ENCODE results near the gene TBC1D22B. TPM values are rescaled to one million over a fixed set of nuclear protein-coding genes. Genes with fewer than 3 reads are reported as not detected.

TBC1D22B gene
- total and polyA plus RNA-seq, 9 of the 15 experiments (the other 6 are each of a cell fraction or from before 2014, with no cell fraction given), result 4.8 to 24.2 (median 13.5) TPM

DNA sequence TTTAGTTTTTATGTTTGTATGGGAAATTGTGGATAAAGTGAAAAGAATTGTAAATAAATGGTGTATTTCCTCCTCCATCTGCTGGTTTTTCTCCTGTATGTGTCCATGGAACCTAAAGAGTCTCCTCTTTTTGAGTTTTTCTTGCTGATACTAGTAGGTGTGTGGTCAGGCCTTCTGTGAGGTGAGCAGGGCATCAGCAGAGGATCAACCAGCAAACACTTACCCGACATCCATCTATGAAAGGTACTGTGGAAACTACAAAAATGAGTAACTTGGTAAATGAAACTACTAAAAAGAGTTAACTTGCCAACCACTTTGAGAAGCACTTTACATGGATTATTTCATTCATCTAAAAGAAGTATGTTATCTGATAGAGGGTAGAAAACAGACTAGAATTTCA, 75.3 kb downstream of the TBC1D22B start:
- TF ChIP-seq CREBBP (IDR thresholded peaks at IDR 0.05; ENCODE audit: low read depth, low read length) (no peak), ZBTB34 (CRISPR knock-in tag; IDR thresholded peaks at IDR 0.05) (no peak), ZFPM2 (CRISPR knock-in tag; IDR thresholded peaks at IDR 0.05) (no peak), SAP30 (IDR thresholded peaks at IDR 0.05; ENCODE audit: borderline replicate concordance, insufficient read depth, low read depth, low read length, poor library complexity, severe bottlenecking) (no peak), SOX6 (IDR thresholded peaks at IDR 0.05) (no peak), CHD2 (IDR thresholded peaks at IDR 0.05; ENCODE audit: low read depth, low read length) (no peak), FOS (IDR thresholded peaks at IDR 0.05; ENCODE audit: extremely low read depth, insufficient read length) (no peak), XRCC3 (IDR thresholded peaks at IDR 0.05) (no peak), ADNP (tag; IDR thresholded peaks at IDR 0.05) (no peak), ETS2 (tag; IDR thresholded peaks at IDR 0.05; ENCODE audit: borderline replicate concordance, poor library complexity, severe bottlenecking) (no peak), ZSCAN29 (IDR thresholded peaks at IDR 0.05) (no peak), ZNF696 (CRISPR knock-in tag; conservative IDR thresholded peaks at IDR 0.05) (no peak), E2F1 (CRISPR knock-in tag; IDR thresholded peaks at IDR 0.05) (no peak)
- TF ChIP-seq, protein P1, sequence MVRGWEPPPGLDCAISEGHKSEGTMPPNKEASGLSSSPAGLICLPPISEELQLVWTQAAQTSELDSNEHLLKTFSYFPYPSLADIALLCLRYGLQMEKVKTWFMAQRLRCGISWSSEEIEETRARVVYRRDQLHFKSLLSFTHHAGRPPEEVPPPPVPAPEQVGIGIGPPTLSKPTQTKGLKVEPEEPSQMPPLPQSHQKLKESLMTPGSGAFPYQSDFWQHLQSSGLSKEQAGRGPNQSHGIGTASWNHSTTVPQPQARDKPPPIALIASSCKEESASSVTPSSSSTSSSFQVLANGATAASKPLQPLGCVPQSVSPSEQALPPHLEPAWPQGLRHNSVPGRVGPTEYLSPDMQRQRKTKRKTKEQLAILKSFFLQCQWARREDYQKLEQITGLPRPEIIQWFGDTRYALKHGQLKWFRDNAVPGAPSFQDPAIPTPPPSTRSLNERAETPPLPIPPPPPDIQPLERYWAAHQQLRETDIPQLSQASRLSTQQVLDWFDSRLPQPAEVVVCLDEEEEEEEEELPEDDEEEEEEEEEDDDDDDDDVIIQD (CRISPR knock-in tag; IDR thresholded peaks at IDR 0.05), result no peak
- TF ChIP-seq, protein P2, sequence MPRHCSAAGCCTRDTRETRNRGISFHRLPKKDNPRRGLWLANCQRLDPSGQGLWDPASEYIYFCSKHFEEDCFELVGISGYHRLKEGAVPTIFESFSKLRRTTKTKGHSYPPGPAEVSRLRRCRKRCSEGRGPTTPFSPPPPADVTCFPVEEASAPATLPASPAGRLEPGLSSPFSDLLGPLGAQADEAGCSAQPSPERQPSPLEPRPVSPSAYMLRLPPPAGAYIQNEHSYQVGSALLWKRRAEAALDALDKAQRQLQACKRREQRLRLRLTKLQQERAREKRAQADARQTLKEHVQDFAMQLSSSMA (CRISPR knock-in tag; IDR thresholded peaks at IDR 0.05), result no peak
- no peak overlapping the region for H3K9ac ChIP-seq (ENCODE audit: insufficient read depth in 1 of 2, low read depth in 2 of 2, low read length in 2 of 2)
- POLR2A ChIA-PET, result interaction anchor here (0.6 kb wide), 2 partner anchors 17 to 150 kb away, joined by 3 to 4 read pairs; no protein-coding TSS in a partner anchor
- H3K4me3 ChIP-seq, result no peak overlapping the region
- no peak for FAIRE-seq
- H3K27ac ChIP-seq (ENCODE audit: extremely low read depth, low read depth, low read length), result no peak overlapping the region
- no peaks in the 10 kb centered on the region for H3K9me3 ChIP-seq (replicated peaks; ENCODE audit: control insufficient read depth, insufficient read depth, low read depth, low read length)
- H3K79me2 ChIP-seq (ENCODE audit: control insufficient read depth, insufficient read depth, low read length), result no peaks in the 10 kb centered on the region
- no peaks in the 10 kb centered on the region for H4K20me1 ChIP-seq (replicated peaks; ENCODE audit: control insufficient read depth, insufficient read depth, low read length)
- no peak overlapping the region for H2AFZ ChIP-seq (ENCODE audit: low read depth, low read length)
- H3K4me1 ChIP-seq (replicated peaks in 1 of 2; ENCODE audit: control insufficient read depth in 2 of 2, insufficient read depth in 2 of 2, low read length in 2 of 2), result no peaks in the 10 kb centered on the region
- in situ Hi-C loops (cut with MboI), result no loop called here
- H3K36me3 ChIP-seq (ENCODE audit: control insufficient read depth, insufficient read depth, low read length), result peaks cover 41% of the 10 kb centered on the region; the same call in 2 of the 3 replicates
- no peak overlapping the region for H3K4me2 ChIP-seq (ENCODE audit: insufficient read depth, low read length)
- no peak for DNase-seq (ENCODE audit: extremely low read depth in 1 of 4, low spot score in 3 of 4)
- BruUV-seq (replicated peaks), result no TSS peak
- no peaks in the 10 kb centered on the region for H3K9me1 ChIP-seq (ENCODE audit: control insufficient read depth, insufficient read depth, low read length)
- intact Hi-C loops (cut with micrococcal nuclease), result no loop called here
- ATAC-seq, result no peak
- CTCF ChIA-PET (ENCODE audit: low intra/inter-chr PET ratio), result no interaction called here
- H3K27me3 ChIP-seq (ENCODE audit: control insufficient read depth in 2 of 2, insufficient read depth in 2 of 2, low read length in 2 of 2), result no peaks in the 10 kb centered on the region
- WGBS (ENCODE audit: insufficient coverage, low coverage, missing lambda C conversion rate), result 67% methylated on average over 1 of the region's 1 CpG
